Astrocyte (in vitro differentiated cells and primary cell): ENCODE results near the gene OR1G1. TPM values are rescaled to one million over a fixed set of nuclear protein-coding genes. Genes with fewer than 3 reads are reported as not detected.

Experiments
- DNase-seq: peaks from one replicate; pipeline ENCODE4 v3.0.0-alpha.2; 2010; ENCODE audit warnings: low read depth
- FAIRE-seq: peaks from 2 replicates; lab custom pipeline; 2011; peaks lifted over from hg19 to GRCh38; lab: Jason Lieb, UNC
- H2AFZ ChIP-seq: 2 replicates; pipeline ENCODE4 v1.6.0; 2012; ENCODE audit warnings: low read depth, low read length, inconsistent platforms
- H3K27ac ChIP-seq: 2 replicates; pipeline ENCODE4 v1.5.1; 2011; ENCODE audit warnings: low read depth, low read length, inconsistent platforms
- H3K27me3 ChIP-seq: 2 replicates; pipeline ENCODE4 v1.6.0; 2011; ENCODE audit warnings: low read length, inconsistent platforms; ENCODE audit not compliant: insufficient read depth
- H3K36me3 ChIP-seq: 2 replicates; pipeline ENCODE4 v1.5.1; 2011; ENCODE audit warnings: low read length, inconsistent platforms; ENCODE audit not compliant: insufficient read depth
- H3K4me1 ChIP-seq: 2 replicates; pipeline ENCODE4 v1.5.1; 2011; ENCODE audit warnings: low read length, inconsistent platforms; ENCODE audit not compliant: insufficient read depth
- H3K4me2 ChIP-seq: 2 replicates; pipeline ENCODE4 v1.6.0; 2012; ENCODE audit warnings: low read length, inconsistent platforms
- H3K4me3 ChIP-seq: 2 replicates; pipeline ENCODE4 v1.5.1; 2011; ENCODE audit warnings: low read depth, mild to moderate bottlenecking, low read length, inconsistent platforms; ENCODE audit not compliant: insufficient read depth
- H3K79me2 ChIP-seq: 2 replicates; pipeline ENCODE4 v1.6.0; 2012; ENCODE audit warnings: mild to moderate bottlenecking, low read length, inconsistent platforms; ENCODE audit not compliant: insufficient read depth
- H3K9ac ChIP-seq: 2 replicates; pipeline ENCODE4 v1.6.0; 2012; ENCODE audit warnings: mild to moderate bottlenecking, low read length, inconsistent platforms
- H3K9me3 ChIP-seq: 2 replicates; pipeline ENCODE4 v1.5.1; 2012; ENCODE audit warnings: low read depth, mild to moderate bottlenecking, low read length, inconsistent platforms; ENCODE audit not compliant: insufficient read depth
- H4K20me1 ChIP-seq: 2 replicates; pipeline ENCODE4 v1.6.0; 2012; ENCODE audit warnings: low read length, inconsistent platforms; ENCODE audit not compliant: insufficient read depth
- H3K27ac Mint-ChIP-seq: one replicate; pipeline ENCODE4 v1.8.0; 2021; ENCODE audit warnings: mild to moderate bottlenecking, mixed read lengths; ENCODE audit not compliant: unreplicated experiment
- H3K27me3 Mint-ChIP-seq: one replicate; pipeline ENCODE4 v1.8.0; 2021; ENCODE audit warnings: low read depth, mixed read lengths; ENCODE audit not compliant: unreplicated experiment
- H3K36me3 Mint-ChIP-seq: one replicate; pipeline ENCODE4 v1.8.0; 2021; ENCODE audit warnings: low read depth, mixed read lengths; ENCODE audit not compliant: unreplicated experiment
- H3K4me1 Mint-ChIP-seq: one replicate; pipeline ENCODE4 v1.8.0; 2021; ENCODE audit warnings: low read depth, mixed read lengths; ENCODE audit not compliant: unreplicated experiment
- H3K4me3 Mint-ChIP-seq: one replicate; pipeline ENCODE4 v1.8.0; 2021; ENCODE audit warnings: mild to moderate bottlenecking, moderate library complexity, mixed read lengths; ENCODE audit not compliant: unreplicated experiment
- H3K9me3 Mint-ChIP-seq: one replicate; pipeline ENCODE4 v1.8.0; 2021; ENCODE audit warnings: mild to moderate bottlenecking, mixed read lengths; ENCODE audit not compliant: unreplicated experiment
- CTCF ChIP-seq: IDR thresholded peaks from 2 replicates; pipeline ENCODE4 v1.5.1; 2011; ENCODE audit warnings: low read depth, mild to moderate bottlenecking, inconsistent platforms, low read length, moderate library complexity; ENCODE audit not compliant: insufficient read depth
- EZH2 ChIP-seq: IDR thresholded peaks from 2 replicates; pipeline ENCODE4 v1.6.1; 2012; ENCODE audit warnings: mild to moderate bottlenecking, low read length, inconsistent platforms; ENCODE audit not compliant: insufficient read depth
- total RNA-seq: library from RNA; stranded (reverse); gene quantifications from 2 replicates; pipeline ENCODE4 v1.2.1, GENCODE V29; 2021

The OR1G1 gene
- total RNA-seq, 1 donor from 2014 or later, result not detected

- Histone ChIP-seq H3K4me2 (no peak within 1 kb of the TSS), H3K4me3 (no peak within 1 kb of the TSS), H4K20me1 (no peaks in the 10 kb centered on the region), H3K9me3 (no peaks in the 10 kb centered on the region), H3K36me3 (no peaks in the 10 kb centered on the region), H3K79me2 (no peaks in the 10 kb centered on the region), H3K4me1 (no peaks in the 10 kb centered on the region), H3K27ac (no peak within 1 kb of the TSS), H3K9ac (no peak within 1 kb of the TSS), H3K27me3 (no peaks in the 10 kb centered on the region), H2AFZ (no peak within 1 kb of the TSS)
- H3K27me3 Mint-ChIP-seq, result peaks cover 13% of the 10 kb centered on the region
- no peak for TF ChIP-seq CTCF
- TF ChIP-seq EZH2, result no peak
- no peaks in the 10 kb centered on the region for H3K4me1 Mint-ChIP-seq
- FAIRE-seq (no peak), DNase-seq (no peak)
- H3K36me3 Mint-ChIP-seq, result no peaks in the 10 kb centered on the region
- H3K27ac Mint-ChIP-seq, result no peak within 1 kb of the TSS
- peaks cover 5% of the 10 kb centered on the region for H3K9me3 Mint-ChIP-seq
- no peak within 1 kb of the TSS for H3K4me3 Mint-ChIP-seq
Measured at GRCh38 chr17:3104322-3104721, 23.0 kb downstream of the OR1G1 start, which contains the start of gene OR1D2. Gene OR1D2 (minus strand): TSS chr17:3104422. CDS start chr17:3092996, 11,426 bp downstream.

Other genes with a start within 250 kb of the OR1G1 start
- not detected in 2 replicates for gene OR1D5, start 63.9 kb downstream of the OR1G1 start, total RNA-seq
- not detected in 2 replicates for gene OR1D2, start 23.1 kb downstream of the OR1G1 start, total RNA-seq
- gene OR1A2, start 70.0 kb upstream of the OR1G1 start, total RNA-seq, result not detected in 2 replicates
- not detected in 2 replicates for gene OR1A1, start 80.1 kb upstream of the OR1G1 start, total RNA-seq
- gene OR3A1, start 170.8 kb upstream of the OR1G1 start, total RNA-seq, result not detected in 2 replicates